Fibroblast of skin of back (primary cell): Measurements from ENCODE around the gene LFNG.

Source experiments
- DNase-seq: peaks from one replicate; pipeline ENCODE4 v3.0.0-alpha.2; 2013

LFNG gene

GRCh38 chr7:2572101-2572842 is 52.7 kb downstream of the LFNG start:
- DNase-seq = peak; percentile 17

DNA sequence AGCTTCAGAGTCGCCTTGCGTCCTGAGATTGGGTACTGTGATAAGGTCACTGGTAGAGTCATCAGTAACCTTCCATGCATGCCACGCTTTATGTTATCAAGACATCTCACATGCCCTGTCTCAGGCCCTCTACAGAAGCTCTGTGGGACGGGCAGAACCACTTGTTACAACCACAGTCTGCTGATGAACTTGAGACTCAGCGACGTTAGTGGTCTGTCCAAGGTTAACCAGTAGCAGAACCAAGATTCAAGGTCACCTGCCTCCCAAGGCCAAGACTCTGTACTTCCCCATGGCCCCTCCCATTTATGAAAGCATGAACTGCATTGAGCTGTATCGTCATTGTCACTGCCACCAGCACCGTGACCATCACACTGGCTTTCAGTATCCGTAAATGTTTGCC is 54.2 kb downstream of the LFNG start:
- DNase-seq = no peak

DNA sequence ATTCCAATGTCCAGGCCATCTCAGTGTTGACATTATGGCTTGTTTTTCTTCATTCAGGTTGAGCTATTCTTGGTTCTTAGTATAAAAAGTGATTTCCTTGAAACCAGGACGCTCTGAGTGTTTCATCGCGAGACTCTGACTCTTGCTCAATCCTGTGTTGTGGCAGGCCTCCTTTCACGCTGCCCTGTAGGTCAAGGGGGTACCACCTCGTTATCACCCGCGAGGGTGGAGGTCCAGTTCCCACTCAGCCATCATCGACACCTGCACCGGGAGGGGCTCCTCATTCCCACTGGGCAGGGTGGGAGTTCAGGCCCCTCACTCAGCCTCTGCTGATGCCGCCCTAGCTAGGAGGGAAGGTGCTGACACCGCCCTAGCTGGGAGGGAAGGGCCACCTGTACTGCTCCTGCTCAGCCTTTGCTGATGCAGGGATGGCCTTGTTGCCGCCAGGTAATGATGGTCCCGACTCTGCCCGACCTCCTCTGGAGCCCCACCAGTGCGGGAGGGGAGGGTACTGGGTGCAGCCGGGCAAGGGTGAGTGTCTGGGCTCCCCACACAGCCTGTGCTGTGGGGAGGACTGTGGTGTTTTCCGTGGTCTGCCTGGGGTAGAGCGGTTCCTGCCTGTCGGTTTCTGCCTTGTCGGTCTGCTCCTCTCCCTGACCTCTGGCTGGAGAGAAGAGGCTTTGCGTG is 55.6 kb downstream of the LFNG start:
- no peak for DNase-seq

GRCh38 chr7:2575733-2576340 is 56.3 kb downstream of the LFNG start:
- no peak for DNase-seq

DNA sequence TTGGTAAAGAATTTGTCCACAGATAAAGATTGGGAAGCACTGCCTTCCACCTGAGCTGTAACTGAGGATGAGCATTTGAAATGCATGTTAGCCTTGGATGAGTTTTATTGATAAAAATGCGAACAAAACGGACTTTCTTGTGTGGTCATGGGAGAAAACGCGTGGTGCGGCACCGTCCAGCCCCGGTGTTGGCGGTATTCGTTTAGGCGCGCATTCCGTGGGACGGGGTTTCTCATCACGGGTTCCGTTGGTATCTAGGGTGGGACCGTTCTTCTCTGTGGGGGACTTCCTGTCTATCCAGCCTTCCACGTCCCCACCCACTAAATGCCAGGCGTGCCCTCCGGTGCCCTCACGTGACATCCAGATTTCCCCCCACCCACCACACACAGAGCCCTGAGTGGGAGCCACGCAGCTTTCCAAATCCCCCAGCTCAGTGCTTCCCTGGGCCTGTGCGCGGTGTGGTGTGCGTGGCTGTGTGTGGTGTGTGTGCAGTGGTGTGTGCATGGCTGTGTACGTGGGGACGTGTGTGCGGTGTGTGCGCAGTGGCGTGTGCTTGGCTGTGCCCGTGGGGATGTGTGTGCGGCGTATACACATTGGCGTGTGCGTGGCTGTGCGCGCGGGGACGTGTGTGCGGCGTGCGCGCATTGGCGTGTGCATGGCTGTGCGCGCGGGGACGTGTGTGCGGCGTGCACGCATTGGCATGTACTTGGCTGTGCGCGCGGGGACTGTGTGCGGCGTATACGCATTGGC is 57.3 kb downstream of the LFNG start:
- DNase-seq = no peak
